Measurements from ENCODE around the gene MERTK. TPM values are rescaled to one million over a fixed set of nuclear protein-coding genes. Genes with fewer than 3 reads are reported as not detected.
A peak's percentile ranks its signal among the peaks of the same experiment; 100 is the strongest.
"Not testable (repeated sequence)": the region's sequence is repeated elsewhere in the genome, so short reads cannot be mapped to it uniquely, and the experiment has no call there.

MERTK gene
- 0.25 TPM in 1 of 2 replicates, not detected in the other for total RNA-seq (2014; rRNA removed; shearing (Covaris generic))

- DNase-seq (ENCODE audit: low read depth) = peak; percentile 57
These were observed at the start of gene MERTK for GRCh38 chr2:111897924-111898702. Gene MERTK, plus strand, starts transcription at chr2:111898607. Its CDS starts 129 bp downstream, at chr2:111898736.

GRCh38 chr2:111850646-111851045, 47.8 kb upstream of the MERTK start:
- peak; percentile 18 for DNase-seq (ENCODE audit: low read depth)

GRCh38 chr2:111852544-111852943, 45.9 kb upstream of the MERTK start:
- DNase-seq (ENCODE audit: low read depth) = not testable (repeated sequence)

GRCh38 chr2:111860005-111860404, 38.4 kb upstream of the MERTK start:
- not testable (repeated sequence) for DNase-seq (ENCODE audit: low read depth)

GRCh38 chr2:111865124-111865523, 33.3 kb upstream of the MERTK start:
- not testable (repeated sequence) for DNase-seq (ENCODE audit: low read depth)

- DNase-seq (ENCODE audit: low read depth) = peak; percentile 12
These were observed 25.6 kb upstream of the MERTK start for GRCh38 chr2:111872806-111873205.

GRCh38 chr2:111883661-111884591, 14.5 kb upstream of the MERTK start, which contains the start of gene ANAPC1:
Gene ANAPC1, minus strand, starts transcription at chr2:111884193. Its CDS starts 3,368 bp downstream, at chr2:111880825.
- peak; percentile 86 for DNase-seq (ENCODE audit: low read depth)

- no peak for DNase-seq (ENCODE audit: low read depth)
These were observed 13.8 kb upstream of the MERTK start for GRCh38 chr2:111884592-111884964.

- no peak for DNase-seq (ENCODE audit: low read depth)
These were observed 2.4 kb upstream of the MERTK start for GRCh38 chr2:111896024-111896423.

GRCh38 chr2:111896576-111896975, 1.8 kb upstream of the MERTK start:
- no peak for DNase-seq (ENCODE audit: low read depth)

- no peak for DNase-seq (ENCODE audit: low read depth)
These were observed 830 bp upstream of the MERTK start for GRCh38 chr2:111897630-111897923.

- no peak for DNase-seq (ENCODE audit: low read depth)
These were observed 502 bp downstream of the MERTK start for GRCh38 chr2:111898703-111899514.

GRCh38 chr2:111900859-111901258, 2.5 kb downstream of the MERTK start:
- peak; percentile 44 for DNase-seq (ENCODE audit: low read depth)

GRCh38 chr2:111903516-111903915, 5.1 kb downstream of the MERTK start:
- no peak for DNase-seq (ENCODE audit: low read depth)

- DNase-seq (ENCODE audit: low read depth) = no peak
These were observed 5.6 kb downstream of the MERTK start for GRCh38 chr2:111903930-111904439.

GRCh38 chr2:111904726-111905474, 6.5 kb downstream of the MERTK start:
- DNase-seq (ENCODE audit: low read depth) = no peak

GRCh38 chr2:111905475-111905869, 7.1 kb downstream of the MERTK start:
- not testable (repeated sequence) for DNase-seq (ENCODE audit: low read depth)

- peak; percentile 52 for DNase-seq (ENCODE audit: low read depth)
These were observed 7.8 kb downstream of the MERTK start for GRCh38 chr2:111905990-111906735.

GRCh38 chr2:111908578-111908977, 10.2 kb downstream of the MERTK start:
- DNase-seq (ENCODE audit: low read depth) = no peak

- no peak for DNase-seq (ENCODE audit: low read depth)
These were observed 10.7 kb downstream of the MERTK start for GRCh38 chr2:111909079-111909478.
